GM12878 (cell line): ENCODE results near the gene ADAMTS7. TPM values are rescaled to one million over a fixed set of nuclear protein-coding genes. Genes with fewer than 3 reads are reported as not detected.

Experiments used
- ATAC-seq: fragments of 200-7000 bp; cut with Tn5 transposase; 3 replicates; pipeline ENCODE4 v1.9.1; 2020; ENCODE audit warnings: mild to moderate bottlenecking, moderate library complexity
- BruUV-seq: library from RNA; stranded (reverse); fragments of 400-500 nt; replicated peaks from 2 replicates; lab custom pipeline; 2021; lab: Mats Ljungman, UMichigan
- CTCF ChIA-PET: fragments of 300-600 bp; sonication (Branson Sonifier 250); formaldehyde crosslinking; extraction: SDS; loops from one replicate; lab custom pipeline; 2021; ENCODE audit warnings: inconsistent platforms; lab: Yijun Ruan, JAX
- POLR2A ChIA-PET: fragments of 350-600 bp; formaldehyde crosslinking; extraction: SDS; loops from one replicate; lab custom pipeline; 2021; ENCODE audit warnings: inconsistent platforms; lab: Charles Lee
- RAD21 ChIA-PET: fragments of 300-600 bp; sonication (Branson Sonifier 250); formaldehyde crosslinking; loops from one replicate; lab custom pipeline; 2023; ENCODE audit warnings: antibody characterized with exemption; ENCODE audit not compliant: unreplicated experiment; lab: Charles Lee
- SMC1A ChIA-PET: fragments of 300-600 bp; sonication (Branson Sonifier 250); formaldehyde crosslinking; loops from one replicate; lab custom pipeline; 2023; ENCODE audit not compliant: unreplicated experiment, uncharacterized antibody; lab: Charles Lee
- DNase-seq: peaks from one replicate; pipeline ENCODE4 v3.0.0-alpha.2; 2011; ENCODE audit warnings: low read depth, low spot score
- FAIRE-seq: peaks from 3 replicates; lab custom pipeline; 2011; peaks lifted over from hg19 to GRCh38; lab: Jason Lieb, UNC
- H2AFZ ChIP-seq: 2 replicates; pipeline ENCODE4 v1.6.0; 2011; ENCODE audit warnings: low read depth, low read length, control low read depth; ENCODE audit not compliant: control insufficient read depth
- H3K27ac ChIP-seq: 2 replicates; pipeline ENCODE4 v1.5.1; 2011; ENCODE audit warnings: control low read depth; ENCODE audit not compliant: control insufficient read depth, insufficient read depth
- H3K27me3 ChIP-seq, 2 experiments: replicated peaks in 1 of 2; 2 replicates each; pipeline versions ENCODE4 v1.6.0 to v1.6.1; 2011; ENCODE audit warnings: low read length in 1 of 2; ENCODE audit not compliant: control insufficient read depth in 2 of 2, insufficient read depth in 2 of 2
- H3K36me3 ChIP-seq, 2 experiments: 2 replicates each; pipeline ENCODE4 v1.5.1; 2011; ENCODE audit warnings: low read length in 1 of 2; ENCODE audit not compliant: control insufficient read depth in 2 of 2, insufficient read depth in 2 of 2
- H3K4me1 ChIP-seq: 2 replicates; pipeline ENCODE4 v1.6.1; 2011; ENCODE audit warnings: mild to moderate bottlenecking, low read length, moderate library complexity, mixed read lengths; ENCODE audit not compliant: control insufficient read depth, insufficient read depth
- H3K4me2 ChIP-seq: 2 replicates; pipeline ENCODE4 v1.6.0; 2011; ENCODE audit warnings: control low read depth; ENCODE audit not compliant: control insufficient read depth, insufficient read depth
- H3K4me3 ChIP-seq: fragments of 200-600 bp; sonication (generic); 2 replicates; pipeline ENCODE4 v1.5.1; 2016
- H3K79me2 ChIP-seq: 2 replicates; pipeline ENCODE4 v1.6.0; 2011; ENCODE audit warnings: low read length; ENCODE audit not compliant: control insufficient read depth, insufficient read depth
- H3K9ac ChIP-seq: 2 replicates; pipeline ENCODE4 v1.8.0; 2011; ENCODE audit warnings: low read length, control low read depth, mixed read lengths; ENCODE audit not compliant: control insufficient read depth, insufficient read depth
- H3K9me3 ChIP-seq: replicated peaks from 3 replicates; pipeline ENCODE4 v1.5.1; 2011; ENCODE audit warnings: mild to moderate bottlenecking, low read length; ENCODE audit not compliant: control insufficient read depth, insufficient read depth
- H4K20me1 ChIP-seq: 2 replicates; pipeline ENCODE4 v1.6.0; 2011; ENCODE audit not compliant: control insufficient read depth, insufficient read depth
- ASH2L ChIP-seq: fragments of 300-600, 200-600 bp; sonication (generic); IDR thresholded peaks from 2 replicates; pipeline ENCODE4 v1.6.1; 2017; ENCODE audit warnings: low read depth, mild to moderate bottlenecking, borderline replicate concordance
- BMI1 ChIP-seq: fragments of 450-650 bp; IDR thresholded peaks from 2 replicates; pipeline ENCODE4 v1.6.1; 2016; ENCODE audit warnings: mild to moderate bottlenecking, moderate library complexity, borderline replicate concordance
- CBFB ChIP-seq: IDR thresholded peaks from 2 replicates; pipeline ENCODE4 v1.6.1; 2016; ENCODE audit warnings: antibody characterized with exemption, low read depth
- CHD4 ChIP-seq: fragments of 200-600 bp; sonication (generic); IDR thresholded peaks from 2 replicates; pipeline ENCODE4 v1.6.1; 2016; ENCODE audit warnings: mild to moderate bottlenecking
- CREB1 ChIP-seq: IDR thresholded peaks from 2 replicates; pipeline ENCODE4 v1.6.1; 2012; ENCODE audit warnings: low read depth, mild to moderate bottlenecking, inconsistent platforms
- HDGF ChIP-seq: fragments of 450-650 bp; IDR thresholded peaks from 2 replicates; pipeline ENCODE4 v1.6.1; 2016; ENCODE audit warnings: antibody characterized with exemption
- JUNB ChIP-seq: IDR thresholded peaks from 2 replicates; pipeline ENCODE4 v1.6.1; 2016; ENCODE audit warnings: antibody characterized with exemption, mild to moderate bottlenecking
- MEF2B ChIP-seq: fragments of 450-650 bp; IDR thresholded peaks from 2 replicates; pipeline ENCODE4 v1.6.1; 2018; ENCODE audit warnings: mild to moderate bottlenecking, moderate library complexity; ENCODE audit not compliant: partially characterized antibody, poor library complexity, severe bottlenecking
- NRF1 ChIP-seq: conservative IDR thresholded peaks from 2 replicates; pipeline ENCODE4 v1.6.1; 2011; ENCODE audit warnings: mild to moderate bottlenecking, low read depth, low read length, improper control_type of control experiment
- POLR2AphosphoS2 ChIP-seq: IDR thresholded peaks from 2 replicates; pipeline ENCODE4 v1.6.1; 2011; ENCODE audit warnings: low read depth, mild to moderate bottlenecking, low read length, improper control_type of control experiment, moderate library complexity
- STAT3 ChIP-seq: IDR thresholded peaks from 2 replicates; pipeline ENCODE4 v1.6.1; 2011; ENCODE audit warnings: low read depth, low read length, improper control_type of control experiment
- TCF3 ChIP-seq: IDR thresholded peaks from 2 replicates; pipeline ENCODE4 v1.6.1; 2012; ENCODE audit warnings: low read depth, mild to moderate bottlenecking, low read length, borderline replicate concordance; ENCODE audit not compliant: insufficient read depth
- ZZZ3 ChIP-seq: IDR thresholded peaks from 2 replicates; pipeline ENCODE4 v1.6.1; 2011; ENCODE audit warnings: low read depth; ENCODE audit not compliant: control insufficient read depth, insufficient read length
- WGBS: methylation state at CpG from one replicate; pipeline ENCODE4 v1.1.6; 2016; ENCODE audit warnings: low lambda C conversion rate; ENCODE audit not compliant: insufficient replicate concordance, insufficient coverage; ENCODE audit errors: missing lambda C conversion rate; 5-methylcytosine and 5-hydroxymethylcytosine counted together
- in situ Hi-C: fragments of 300-500 bp; cut with MboI; formaldehyde crosslinking; loops from 9 replicates; pipeline ENCODE4 v1.14.3; 2018; ENCODE audit warnings: mixed read lengths
- intact Hi-C: fragments of 100-400 bp; cut with micrococcal nuclease; formaldehyde crosslinking; loops from one replicate; pipeline ENCODE4 v1.14.2; 2022; ENCODE audit not compliant: unreplicated experiment
- polyA plus RNA-seq, 11 experiments: library from polyadenylated mRNA; depleted of rRNA in 4 of 11; unstranded in 6 of 11; stranded (reverse) in 5 of 11; fragments of >200 nt; fragmentation: Nextera tagmentation in 4 of 11; fragmentation: Illumina TruSeq in 1 of 11; extraction: Ambion mirVana in 4 of 11; extraction: Trizol in 1 of 11; gene quantifications; 1 replicate in 1 of 11; 2 replicates in 10 of 11; pipeline versions ENCODE4 v1.2.1 to v1.2.3, GENCODE V29; 2011 to 2016; ENCODE audit warnings: inconsistent platforms in 2 of 11, missing spikeins in 2 of 11, low read depth in 1 of 11
- total RNA-seq, 4 experiments: library from RNA; depleted of rRNA in 3 of 4; stranded (reverse); fragments of >200 nt in 3 of 4; fragmentation: Illumina TruSeq in 1 of 4; extraction: Trizol in 1 of 4; gene quantifications; 2 replicates each; pipeline versions ENCODE4 v1.2.1 to v1.2.3, GENCODE V29; 2013 to 2021
- TF ChIP-seq, protein P1 (sequence below): fragments of 450-650 bp; IDR thresholded peaks from 2 replicates; pipeline ENCODE4 v1.6.1; 2016; ENCODE audit warnings: mild to moderate bottlenecking
- TF ChIP-seq, protein P2 (sequence below): fragments of 450-650 bp; IDR thresholded peaks from 2 replicates; pipeline ENCODE4 v1.6.1; 2016; ENCODE audit warnings: mild to moderate bottlenecking
- TF ChIP-seq, protein P3 (sequence below): IDR thresholded peaks from 2 replicates; pipeline ENCODE4 v1.6.1; 2011; ENCODE audit warnings: borderline replicate concordance, low read depth, mild to moderate bottlenecking, moderate library complexity, low read length; ENCODE audit not compliant: insufficient read depth, poor library complexity, severe bottlenecking
- TF ChIP-seq, protein P4 (sequence below): fragments of 450-650 bp; IDR thresholded peaks from 2 replicates; pipeline ENCODE4 v1.6.1; 2017; ENCODE audit warnings: mild to moderate bottlenecking

ADAMTS7 gene
- total and polyA plus RNA-seq, 10 of the 15 experiments (the other 5 are each of a cell fraction or from before 2014, with no cell fraction given): 0.03 to 0.28 (median 0.06) TPM; not detected in 6

DNA sequence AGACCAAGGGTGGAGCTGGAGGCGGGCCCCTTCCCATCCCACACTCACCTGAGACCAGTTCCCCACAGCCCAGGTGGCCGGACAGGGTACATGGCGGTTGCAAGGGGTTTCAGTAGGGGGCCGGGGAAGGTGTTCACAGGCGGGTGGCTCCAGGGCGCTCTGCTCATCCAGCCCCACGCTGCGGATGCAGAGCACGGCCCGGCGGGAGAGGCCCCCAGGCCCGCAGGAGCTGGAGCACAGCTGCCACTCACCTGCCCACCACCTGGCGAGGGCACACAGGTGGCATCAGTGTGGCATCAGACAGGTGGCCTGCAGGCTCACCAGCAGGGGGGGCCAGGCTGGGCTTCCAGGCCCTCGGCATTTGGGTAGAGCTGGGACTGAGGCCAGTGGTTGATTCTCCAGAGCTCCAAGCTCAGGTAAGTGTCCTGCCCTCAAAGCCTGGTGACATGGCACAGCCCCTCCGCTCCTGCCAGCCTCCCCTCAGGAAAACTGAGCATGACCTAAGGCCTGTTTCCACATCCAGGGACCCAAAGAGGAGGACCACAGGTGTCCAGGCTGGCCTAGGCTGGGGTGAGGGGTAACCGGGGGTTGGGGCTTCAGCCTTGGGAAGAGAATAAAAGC, 43.8 kb downstream of the ADAMTS7 start:
- intact Hi-C loops (no loop called here), in situ Hi-C loops (no loop called here)
- CTCF ChIA-PET: no interaction called here
- Histone ChIP-seq H3K36me3 (no peaks in the 10 kb centered on the region), H3K27me3 (no peaks in the 10 kb centered on the region), H3K4me1 (no peaks in the 10 kb centered on the region), H3K27ac (no peak overlapping the region), H2AFZ (no peak overlapping the region), H3K4me3 (no peak overlapping the region), H3K9ac (no peak overlapping the region), H3K4me2 (no peak overlapping the region), H4K20me1 (no peaks in the 10 kb centered on the region), H3K9me3 (no peaks in the 10 kb centered on the region), H3K79me2 (no peaks in the 10 kb centered on the region)
- RAD21 ChIA-PET: no interaction called here
- no TSS peak for BruUV-seq
- FAIRE-seq: no peak
- no peak for DNase-seq
- ATAC-seq: no peak
- SMC1A ChIA-PET: no interaction called here
- 68% methylated on average over 11 of the region's 16 CpGs for WGBS
- POLR2A ChIA-PET: no interaction called here
- TF ChIP-seq STAT3 (no peak), ASH2L (no peak), POLR2AphosphoS2 (no peak), NRF1 (no peak), CREB1 (no peak), CBFB (no peak), BMI1 (no peak), HDGF (no peak), TCF3 (no peak), JUNB (no peak), ZZZ3 (no peak), MEF2B (no peak), CHD4 (no peak)
- TF ChIP-seq, protein P1, sequence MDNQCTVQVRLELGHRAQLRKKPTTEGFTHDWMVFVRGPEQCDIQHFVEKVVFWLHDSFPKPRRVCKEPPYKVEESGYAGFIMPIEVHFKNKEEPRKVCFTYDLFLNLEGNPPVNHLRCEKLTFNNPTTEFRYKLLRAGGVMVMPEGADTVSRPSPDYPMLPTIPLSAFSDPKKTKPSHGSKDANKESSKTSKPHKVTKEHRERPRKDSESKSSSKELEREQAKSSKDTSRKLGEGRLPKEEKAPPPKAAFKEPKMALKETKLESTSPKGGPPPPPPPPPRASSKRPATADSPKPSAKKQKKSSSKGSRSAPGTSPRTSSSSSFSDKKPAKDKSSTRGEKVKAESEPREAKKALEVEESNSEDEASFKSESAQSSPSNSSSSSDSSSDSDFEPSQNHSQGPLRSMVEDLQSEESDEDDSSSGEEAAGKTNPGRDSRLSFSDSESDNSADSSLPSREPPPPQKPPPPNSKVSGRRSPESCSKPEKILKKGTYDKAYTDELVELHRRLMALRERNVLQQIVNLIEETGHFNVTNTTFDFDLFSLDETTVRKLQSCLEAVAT: no peak
- TF ChIP-seq, protein P2, sequence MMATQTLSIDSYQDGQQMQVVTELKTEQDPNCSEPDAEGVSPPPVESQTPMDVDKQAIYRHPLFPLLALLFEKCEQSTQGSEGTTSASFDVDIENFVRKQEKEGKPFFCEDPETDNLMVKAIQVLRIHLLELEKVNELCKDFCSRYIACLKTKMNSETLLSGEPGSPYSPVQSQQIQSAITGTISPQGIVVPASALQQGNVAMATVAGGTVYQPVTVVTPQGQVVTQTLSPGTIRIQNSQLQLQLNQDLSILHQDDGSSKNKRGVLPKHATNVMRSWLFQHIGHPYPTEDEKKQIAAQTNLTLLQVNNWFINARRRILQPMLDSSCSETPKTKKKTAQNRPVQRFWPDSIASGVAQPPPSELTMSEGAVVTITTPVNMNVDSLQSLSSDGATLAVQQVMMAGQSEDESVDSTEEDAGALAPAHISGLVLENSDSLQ: no peak
- TF ChIP-seq, protein P3, sequence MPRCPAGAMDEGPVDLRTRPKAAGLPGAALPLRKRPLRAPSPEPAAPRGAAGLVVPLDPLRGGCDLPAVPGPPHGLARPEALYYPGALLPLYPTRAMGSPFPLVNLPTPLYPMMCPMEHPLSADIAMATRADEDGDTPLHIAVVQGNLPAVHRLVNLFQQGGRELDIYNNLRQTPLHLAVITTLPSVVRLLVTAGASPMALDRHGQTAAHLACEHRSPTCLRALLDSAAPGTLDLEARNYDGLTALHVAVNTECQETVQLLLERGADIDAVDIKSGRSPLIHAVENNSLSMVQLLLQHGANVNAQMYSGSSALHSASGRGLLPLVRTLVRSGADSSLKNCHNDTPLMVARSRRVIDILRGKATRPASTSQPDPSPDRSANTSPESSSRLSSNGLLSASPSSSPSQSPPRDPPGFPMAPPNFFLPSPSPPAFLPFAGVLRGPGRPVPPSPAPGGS: no peak
- TF ChIP-seq, protein P4, sequence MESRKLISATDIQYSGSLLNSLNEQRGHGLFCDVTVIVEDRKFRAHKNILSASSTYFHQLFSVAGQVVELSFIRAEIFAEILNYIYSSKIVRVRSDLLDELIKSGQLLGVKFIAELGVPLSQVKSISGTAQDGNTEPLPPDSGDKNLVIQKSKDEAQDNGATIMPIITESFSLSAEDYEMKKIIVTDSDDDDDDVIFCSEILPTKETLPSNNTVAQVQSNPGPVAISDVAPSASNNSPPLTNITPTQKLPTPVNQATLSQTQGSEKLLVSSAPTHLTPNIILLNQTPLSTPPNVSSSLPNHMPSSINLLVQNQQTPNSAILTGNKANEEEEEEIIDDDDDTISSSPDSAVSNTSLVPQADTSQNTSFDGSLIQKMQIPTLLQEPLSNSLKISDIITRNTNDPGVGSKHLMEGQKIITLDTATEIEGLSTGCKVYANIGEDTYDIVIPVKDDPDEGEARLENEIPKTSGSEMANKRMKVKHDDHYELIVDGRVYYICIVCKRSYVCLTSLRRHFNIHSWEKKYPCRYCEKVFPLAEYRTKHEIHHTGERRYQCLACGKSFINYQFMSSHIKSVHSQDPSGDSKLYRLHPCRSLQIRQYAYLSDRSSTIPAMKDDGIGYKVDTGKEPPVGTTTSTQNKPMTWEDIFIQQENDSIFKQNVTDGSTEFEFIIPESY: no peak
